Mononuclear cell (primary cell): ENCODE data around the gene PRRC2B. TPM values are rescaled to one million over a fixed set of nuclear protein-coding genes. Genes with fewer than 3 reads are reported as not detected.
A peak's percentile ranks its signal among the peaks of the same experiment; 100 is the strongest.
"Not testable (repeated sequence)": the region's sequence is repeated elsewhere in the genome, so short reads cannot be mapped to it uniquely, and the experiment has no call there.

Experiments
- H3K27me3 ChIP-seq: 2 replicates; pipeline ENCODE4 v1.6.0; 2011; ENCODE audit warnings: low read length, control low read depth; ENCODE audit not compliant: insufficient read depth
- H3K4me1 ChIP-seq: 2 replicates; pipeline ENCODE4 v1.5.1; 2011; ENCODE audit warnings: mild to moderate bottlenecking, low read length, control low read depth; ENCODE audit not compliant: insufficient read depth
- H3K4me3 ChIP-seq: 2 replicates; pipeline ENCODE4 v1.5.1; 2011; ENCODE audit warnings: mild to moderate bottlenecking, low read length, moderate library complexity
- H3K9me3 ChIP-seq: 2 replicates; pipeline ENCODE4 v1.5.1; 2011; ENCODE audit warnings: low read depth, mild to moderate bottlenecking, control low read depth, low read length
- total RNA-seq: library from RNA; depleted of rRNA; stranded (reverse); fragments of >200 nt; gene quantifications from one replicate; pipeline ENCODE4 v1.2.3, GENCODE V29; 2012

Gene PRRC2B
- total RNA-seq, 1 donor, result 86.0 TPM

DNA sequence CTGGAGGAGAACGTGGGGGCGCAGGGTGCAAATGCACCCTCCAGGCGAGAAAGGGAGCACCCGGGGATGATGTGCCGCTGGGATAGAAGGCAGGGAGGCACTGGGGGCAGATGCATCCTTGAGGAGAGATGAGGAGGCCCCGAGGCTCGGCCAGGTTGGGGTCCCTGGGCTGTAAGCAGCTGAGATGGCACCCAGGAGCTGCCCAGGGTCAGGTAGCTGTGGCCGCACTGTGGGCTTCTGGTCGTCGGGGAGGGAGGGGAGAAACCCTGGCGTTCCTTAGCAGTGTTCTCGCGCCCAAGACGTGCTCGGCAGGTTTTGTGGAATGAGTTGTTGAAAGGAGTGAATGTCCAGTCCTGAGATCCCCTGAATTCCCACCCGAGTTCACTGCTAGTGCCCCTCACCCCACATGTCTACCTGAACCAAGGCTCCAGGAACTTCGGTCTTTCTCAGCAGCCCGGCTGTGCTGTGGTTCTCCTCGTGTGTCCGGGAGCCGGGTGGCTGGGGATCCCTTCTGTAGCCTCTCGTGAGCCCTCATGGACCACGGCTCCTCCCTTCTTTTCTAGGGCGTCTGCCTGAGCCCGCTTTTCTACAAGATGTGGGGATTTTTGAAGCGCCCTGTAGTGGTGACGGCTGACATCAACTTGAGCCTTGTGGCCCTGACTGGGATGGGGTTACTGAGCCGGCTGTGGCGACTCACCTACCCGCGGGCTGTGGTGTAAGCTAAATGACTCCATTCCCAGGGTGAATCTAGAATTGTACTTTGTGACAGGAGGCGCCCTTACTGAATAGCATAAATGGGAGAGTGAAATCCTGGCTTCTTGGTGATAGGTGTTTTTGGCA is 110.0 kb downstream of the PRRC2B start:
- Histone ChIP-seq H3K4me3 (peak overlapping the region; percentile 86), H3K4me1 (peaks cover 51% of the 10 kb centered on the region), H3K27me3 (no peaks in the 10 kb centered on the region), H3K9me3 (no peaks in the 10 kb centered on the region)

DNA sequence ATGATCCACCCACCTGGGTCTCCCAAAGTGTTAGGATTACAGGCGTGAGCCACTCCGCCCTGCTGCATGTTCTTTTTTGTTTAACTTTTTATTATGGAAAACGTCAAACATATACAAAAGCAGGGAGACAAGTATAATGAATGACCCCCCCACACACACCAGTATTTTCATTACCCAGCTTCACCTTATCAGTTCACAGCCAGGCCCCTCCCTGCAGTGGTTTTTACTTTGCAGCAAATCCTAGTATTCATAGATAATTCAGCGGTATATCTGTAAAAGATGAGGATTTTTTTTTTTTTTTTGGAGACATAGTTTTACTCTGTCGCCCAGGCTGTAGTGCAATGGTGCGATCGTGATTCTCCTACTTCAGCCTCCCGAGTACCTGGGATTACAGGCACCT is 111.1 kb downstream of the PRRC2B start:
- Histone ChIP-seq H3K4me1 (peaks cover 40% of the 10 kb centered on the region), H3K4me3 (no peak overlapping the region), H3K27me3 (no peaks in the 10 kb centered on the region), H3K9me3 (no peaks in the 10 kb centered on the region)

- Histone ChIP-seq H3K4me3 (no peak overlapping the region), H3K27me3 (no peaks in the 10 kb centered on the region), H3K4me1 (no peaks in the 10 kb centered on the region), H3K9me3 (peaks cover 11% of the 10 kb centered on the region)
Measured at GRCh38 chr9:131511416-131511815, 117.5 kb downstream of the PRRC2B start.

DNA sequence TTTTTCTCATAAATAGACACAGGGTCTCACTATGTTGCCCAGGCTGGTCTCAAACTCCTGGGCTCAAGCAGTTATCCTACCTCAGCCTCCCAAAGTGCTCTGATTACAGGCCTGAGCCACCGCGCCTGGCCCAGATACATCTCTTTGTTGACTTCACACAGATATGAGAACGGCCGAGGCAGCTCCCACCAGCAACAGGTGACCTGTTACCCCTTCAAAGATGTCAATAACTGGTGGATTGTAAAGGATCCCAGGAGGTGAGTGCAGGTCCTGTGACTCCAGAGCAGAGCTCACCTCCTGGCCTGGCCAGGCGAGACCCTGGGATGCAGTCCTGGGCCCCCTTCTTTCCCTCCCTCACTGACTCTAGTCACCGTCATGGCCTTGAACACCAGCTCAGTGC is 118.0 kb downstream of the PRRC2B start:
- Histone ChIP-seq H3K4me3 (no peak overlapping the region), H3K27me3 (no peaks in the 10 kb centered on the region), H3K4me1 (no peaks in the 10 kb centered on the region), H3K9me3 (peaks cover 11% of the 10 kb centered on the region)

- Histone ChIP-seq H3K4me1 (no peaks in the 10 kb centered on the region), H3K9me3 (peaks cover 11% of the 10 kb centered on the region), H3K27me3 (no peaks in the 10 kb centered on the region)
Measured at GRCh38 chr9:131513177-131513576, 119.3 kb downstream of the PRRC2B start.

DNA sequence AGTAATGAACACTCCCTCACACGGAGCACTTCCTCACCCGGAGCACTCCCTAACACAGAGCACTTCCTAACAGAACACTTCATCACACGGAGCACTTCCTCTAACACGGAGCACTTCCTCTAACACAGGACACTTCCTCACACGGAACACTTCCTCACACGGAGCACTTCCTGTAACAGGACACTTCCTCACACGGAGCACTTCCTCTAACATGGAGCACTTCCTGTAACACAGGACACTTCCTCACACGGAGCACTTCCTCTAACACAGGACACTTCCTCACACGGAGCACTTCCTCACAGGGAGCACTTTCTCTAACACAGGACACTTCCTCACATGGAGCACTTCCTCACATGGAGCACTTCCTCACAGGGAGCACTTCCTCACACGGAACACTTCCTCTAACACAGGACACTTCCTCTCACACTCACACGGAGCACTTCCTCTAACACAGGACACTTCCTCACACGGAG is 121.7 kb downstream of the PRRC2B start:
- H3K4me3 ChIP-seq, H3K27me3 ChIP-seq, H3K4me1 ChIP-seq: not testable (repeated sequence)
- H3K9me3 ChIP-seq, result peaks cover 11% of the 10 kb centered on the region

More at GRCh38 chr9:131513177-131513576, 119.3 kb downstream of the PRRC2B start:
- no peak overlapping the region for H3K4me3 ChIP-seq

- Histone ChIP-seq H3K9me3 (peaks cover 11% of the 10 kb centered on the region), H3K4me1 (no peaks in the 10 kb centered on the region), H3K4me3 (no peak overlapping the region), H3K27me3 (no peaks in the 10 kb centered on the region)
Measured at GRCh38 chr9:131516100-131516499, 122.2 kb downstream of the PRRC2B start.

- H3K27me3 ChIP-seq, result no peaks in the 10 kb centered on the region
- no peaks in the 10 kb centered on the region for H3K4me1 ChIP-seq
- H3K4me3 ChIP-seq, result no peak overlapping the region
- peaks cover 11% of the 10 kb centered on the region for H3K9me3 ChIP-seq
Measured at GRCh38 chr9:131516930-131517329, 123.0 kb downstream of the PRRC2B start.

DNA sequence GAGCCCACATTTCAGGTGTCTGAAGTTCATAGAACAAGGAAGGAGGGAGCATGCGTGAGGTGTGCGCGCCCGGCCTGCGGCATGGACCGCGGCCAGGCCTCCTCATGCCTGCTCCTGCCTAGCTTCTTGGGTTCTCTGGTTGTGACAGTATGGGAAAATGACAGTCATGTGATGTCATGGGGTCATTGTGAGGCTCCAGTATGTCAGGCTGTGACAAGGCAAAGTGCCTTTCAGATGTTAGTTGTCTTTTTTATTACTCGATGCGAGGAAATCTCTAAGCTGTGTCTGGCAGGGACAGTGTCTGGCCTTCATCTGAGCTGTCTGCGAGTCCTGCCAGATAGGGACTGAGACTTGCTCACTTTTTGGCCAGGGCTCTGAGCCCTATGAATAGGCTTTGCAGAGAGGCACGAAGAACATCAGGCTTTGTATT is 123.9 kb downstream of the PRRC2B start:
- peaks cover 11% of the 10 kb centered on the region for H3K9me3 ChIP-seq
- H3K4me1 ChIP-seq, result no peaks in the 10 kb centered on the region
- H3K27me3 ChIP-seq, result no peaks in the 10 kb centered on the region
- no peak overlapping the region for H3K4me3 ChIP-seq

DNA sequence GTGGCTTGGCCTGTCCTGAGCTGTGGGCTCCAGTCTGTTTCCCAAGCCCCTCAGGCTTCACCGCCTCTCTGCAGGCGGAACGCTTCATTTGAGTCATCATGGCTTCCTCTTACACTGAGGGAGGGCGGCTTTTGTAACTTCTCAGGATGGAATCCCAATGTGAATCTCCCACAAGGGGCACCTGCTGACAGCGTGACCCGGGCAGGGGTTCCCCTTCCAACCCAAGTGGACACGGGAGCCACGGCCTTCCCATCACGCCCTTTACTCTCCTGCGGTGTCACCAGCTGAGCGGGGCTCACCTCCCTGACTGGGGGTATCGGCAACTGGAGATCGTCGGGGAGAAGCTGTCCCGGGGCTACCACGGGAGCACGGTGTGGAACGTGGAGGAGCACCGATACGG is 124.7 kb downstream of the PRRC2B start:
- no peaks in the 10 kb centered on the region for H3K27me3 ChIP-seq
- peaks cover 11% of the 10 kb centered on the region for H3K9me3 ChIP-seq
- H3K4me3 ChIP-seq, result no peak overlapping the region
- no peaks in the 10 kb centered on the region for H3K4me1 ChIP-seq

GRCh38 chr9:131520503-131520902 is 126.6 kb downstream of the PRRC2B start:
- H3K9me3 ChIP-seq, result peaks cover 8% of the 10 kb centered on the region
- H3K4me1 ChIP-seq, result no peaks in the 10 kb centered on the region
- no peaks in the 10 kb centered on the region for H3K27me3 ChIP-seq
- H3K4me3 ChIP-seq, result no peak overlapping the region

DNA sequence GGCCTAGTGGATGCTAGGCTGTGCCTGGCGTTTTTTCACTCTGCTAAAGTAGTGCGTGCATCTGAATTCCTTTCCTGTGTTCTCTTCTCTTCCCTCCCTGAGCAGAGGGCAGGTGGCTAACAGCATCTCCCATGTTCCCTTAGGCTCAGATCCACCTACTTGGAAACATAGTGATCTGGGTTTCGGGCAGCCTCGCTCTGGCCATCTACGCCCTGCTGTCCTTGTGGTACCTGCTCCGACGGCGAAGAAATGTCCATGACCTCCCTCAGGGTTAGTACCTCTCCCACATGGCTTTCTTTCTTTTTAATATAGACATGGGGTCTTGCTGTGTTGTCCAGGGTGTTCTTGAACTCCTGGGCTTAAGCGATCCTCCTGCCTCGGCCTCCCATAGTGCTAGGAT is 127.3 kb downstream of the PRRC2B start:
- H3K4me3 ChIP-seq, result no peak overlapping the region
- no peaks in the 10 kb centered on the region for H3K27me3 ChIP-seq
- H3K9me3 ChIP-seq, result peaks cover 1% of the 10 kb centered on the region
- H3K4me1 ChIP-seq, result no peaks in the 10 kb centered on the region

- no peaks in the 10 kb centered on the region for H3K27me3 ChIP-seq
- H3K4me1 ChIP-seq, result no peaks in the 10 kb centered on the region
- H3K4me3 ChIP-seq, result no peak overlapping the region
- H3K9me3 ChIP-seq, result no peaks in the 10 kb centered on the region
Measured at GRCh38 chr9:131521822-131522221, 127.9 kb downstream of the PRRC2B start.

- no peaks in the 10 kb centered on the region for H3K27me3 ChIP-seq
- no peak overlapping the region for H3K4me3 ChIP-seq
- H3K4me1 ChIP-seq, result no peaks in the 10 kb centered on the region
- no peaks in the 10 kb centered on the region for H3K9me3 ChIP-seq
Measured at GRCh38 chr9:131522257-131523085, 128.6 kb downstream of the PRRC2B start.

- H3K4me3 ChIP-seq, result no peak overlapping the region
- no peaks in the 10 kb centered on the region for H3K27me3 ChIP-seq
- H3K9me3 ChIP-seq, result no peaks in the 10 kb centered on the region
- H3K4me1 ChIP-seq, result no peaks in the 10 kb centered on the region
Measured at GRCh38 chr9:131523086-131523388, 129.2 kb downstream of the PRRC2B start.
